Ramos (cell line): ENCODE measurements around the gene RHAG.
"Not testable (repeated sequence)": the region's sequence is repeated elsewhere in the genome, so short reads cannot be mapped to it uniquely, and the experiment has no call there.

Experiments
- in situ Hi-C: fragments of 300-500 bp; cut with MboI; formaldehyde crosslinking; loops from one replicate; pipeline ENCODE4 v1.14.3; 2022; ENCODE audit warnings: low sequenced_read_pairs; ENCODE audit not compliant: unreplicated experiment

Gene RHAG

GRCh38 chr6:49636713-49637349 lies at the start of gene RHAG:
Gene RHAG (minus strand): TSS chr6:49636839. CDS start chr6:49636812, 27 bp downstream.
- in situ Hi-C loops, result no loop called here

- in situ Hi-C loops, result no loop called here
These were observed 40.1 kb upstream of the RHAG start for GRCh38 chr6:49676671-49677281.

- in situ Hi-C loops, result no loop called here
These were observed 39.2 kb upstream of the RHAG start for GRCh38 chr6:49675816-49676215.

GRCh38 chr6:49668083-49668511 lies 31.5 kb upstream of the RHAG start:
- in situ Hi-C loops, result no loop called here

- in situ Hi-C loops, result no loop called here
These were observed 30.5 kb upstream of the RHAG start for GRCh38 chr6:49666930-49667757.

GRCh38 chr6:49666480-49666879 lies 29.8 kb upstream of the RHAG start:
- in situ Hi-C loops, result no loop called here

- in situ Hi-C loops, result no loop called here
These were observed 28.2 kb upstream of the RHAG start for GRCh38 chr6:49664817-49665216.

GRCh38 chr6:49664054-49664453 lies 27.4 kb upstream of the RHAG start:
- in situ Hi-C loops, result not testable (repeated sequence)

GRCh38 chr6:49662892-49663261 lies 26.2 kb upstream of the RHAG start:
- in situ Hi-C loops, result no loop called here

- in situ Hi-C loops, result no loop called here
These were observed 25.7 kb upstream of the RHAG start for GRCh38 chr6:49662231-49662891.

- in situ Hi-C loops, result no loop called here
These were observed 17.3 kb upstream of the RHAG start for GRCh38 chr6:49653942-49654341.

- in situ Hi-C loops, result no loop called here
These were observed 16.8 kb upstream of the RHAG start for GRCh38 chr6:49653438-49653837.

- in situ Hi-C loops, result no loop called here
These were observed 14.6 kb upstream of the RHAG start for GRCh38 chr6:49651239-49651638.

- in situ Hi-C loops, result no loop called here
These were observed 13.3 kb upstream of the RHAG start for GRCh38 chr6:49649988-49650387.

GRCh38 chr6:49648036-49648435 lies 11.4 kb upstream of the RHAG start:
- in situ Hi-C loops, result no loop called here

GRCh38 chr6:49647476-49647875 lies 10.8 kb upstream of the RHAG start:
- in situ Hi-C loops, result no loop called here

GRCh38 chr6:49646942-49647341 lies 10.3 kb upstream of the RHAG start:
- in situ Hi-C loops, result no loop called here

- in situ Hi-C loops, result no loop called here
These were observed 9.6 kb upstream of the RHAG start for GRCh38 chr6:49646130-49646824.

GRCh38 chr6:49645139-49645538 lies 8.5 kb upstream of the RHAG start:
- in situ Hi-C loops, result no loop called here

GRCh38 chr6:49639177-49639817 lies 2.7 kb upstream of the RHAG start:
- in situ Hi-C loops, result no loop called here
